ENCODE data around the gene NUP58.
A peak's percentile ranks its signal among the peaks of the same experiment; 100 is the strongest.

Gene NUP58

GRCh38 chr13:25301347-25302113 lies at the start of gene NUP58:
Gene NUP58 (plus strand): TSS chr13:25301625. CDS start chr13:25301774, 149 bp downstream.
- DNase-seq: peak; percentile 89 to 92

GRCh38 chr13:25252225-25252624 lies 49.2 kb upstream of the NUP58 start:
- no peak for DNase-seq

GRCh38 chr13:25252752-25253151 lies 48.7 kb upstream of the NUP58 start:
- DNase-seq: no peak

GRCh38 chr13:25253702-25254101 lies 47.7 kb upstream of the NUP58 start:
- DNase-seq: no peak

- no peak for DNase-seq
These were observed 39.2 kb upstream of the NUP58 start for GRCh38 chr13:25262261-25262660.

GRCh38 chr13:25266706-25267105 lies 34.7 kb upstream of the NUP58 start:
- DNase-seq: no peak

GRCh38 chr13:25267715-25268114 lies 33.7 kb upstream of the NUP58 start:
- DNase-seq: no peak

GRCh38 chr13:25268561-25268960 lies 32.9 kb upstream of the NUP58 start:
- DNase-seq: no peak

- no peak for DNase-seq
These were observed 24.7 kb upstream of the NUP58 start for GRCh38 chr13:25276748-25277147.

- no peak for DNase-seq
These were observed 21.0 kb upstream of the NUP58 start for GRCh38 chr13:25280396-25280795.

- no peak for DNase-seq
These were observed 20.1 kb upstream of the NUP58 start for GRCh38 chr13:25281193-25281934.

- DNase-seq: no peak
These were observed 19.5 kb upstream of the NUP58 start for GRCh38 chr13:25281935-25282332.

- DNase-seq: peak; percentile 13 to 31
These were observed 15.0 kb upstream of the NUP58 start for GRCh38 chr13:25286308-25286968.

- DNase-seq: peak; percentile 74 to 91
These were observed 14.2 kb upstream of the NUP58 start, which contains the start of gene MTMR6 for GRCh38 chr13:25286969-25287961. Gene MTMR6 (minus strand): TSS chr13:25287488. CDS start chr13:25287247, 241 bp downstream.

GRCh38 chr13:25288966-25289365 lies 12.5 kb upstream of the NUP58 start:
- no peak for DNase-seq

- DNase-seq: no peak
These were observed 9.7 kb upstream of the NUP58 start for GRCh38 chr13:25291691-25292090.

GRCh38 chr13:25292301-25292700 lies 9.1 kb upstream of the NUP58 start:
- no peak for DNase-seq

- DNase-seq: no peak
These were observed 6.2 kb upstream of the NUP58 start for GRCh38 chr13:25295228-25295627.

- DNase-seq: no peak
These were observed 5.7 kb upstream of the NUP58 start for GRCh38 chr13:25295701-25296100.

- DNase-seq: peak in 1 of 2 donors; percentile 71
These were observed 521 bp upstream of the NUP58 start for GRCh38 chr13:25300861-25301346.

- no peak for DNase-seq
These were observed 696 bp downstream of the NUP58 start for GRCh38 chr13:25302121-25302520.
